ENCODE measurements around the gene PSTPIP2. TPM values are rescaled to one million over a fixed set of nuclear protein-coding genes. Genes with fewer than 3 reads are reported as not detected.

The PSTPIP2 gene
- total and polyA plus RNA-seq, 9 of the 15 experiments (the other 6 are each of a cell fraction or from before 2014, with no cell fraction given) = 14.0 to 45.7 (median 27.1) TPM

DNA sequence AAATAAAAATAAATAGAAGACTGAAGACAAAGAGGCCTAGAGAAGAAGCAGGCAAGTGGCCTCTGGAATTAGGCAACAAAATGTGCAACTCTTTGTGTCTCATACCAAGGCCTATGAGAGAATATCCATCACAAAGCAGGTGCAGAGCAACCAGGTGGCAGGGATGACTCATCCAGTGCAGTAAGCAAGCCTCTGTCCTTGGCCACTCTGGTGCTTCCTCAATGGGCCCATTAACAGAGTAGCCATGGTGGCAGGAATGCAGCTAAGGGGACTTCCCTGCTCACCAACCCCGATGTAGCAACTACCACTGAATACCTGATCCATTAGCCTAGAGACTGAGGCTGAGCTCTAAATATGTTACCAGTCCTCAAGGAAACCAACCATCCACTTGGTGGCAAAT lies 94.0 kb downstream of the PSTPIP2 start:
- FAIRE-seq = no peak
- DNase-seq (ENCODE audit: extremely low read depth in 1 of 4, low spot score in 3 of 4) = no peak
- no peak overlapping the region for H3K27ac ChIP-seq (ENCODE audit: extremely low read depth, low read depth, low read length)
- no peaks in the 10 kb centered on the region for H3K9me1 ChIP-seq (ENCODE audit: control insufficient read depth, insufficient read depth, low read length)
- no peak for ATAC-seq
- ChIA-PET POLR2A (no interaction called here), CTCF (ENCODE audit: low intra/inter-chr PET ratio) (no interaction called here)
- no peak overlapping the region for H2AFZ ChIP-seq (ENCODE audit: low read depth, low read length)
- no peaks in the 10 kb centered on the region for H3K79me2 ChIP-seq (ENCODE audit: control insufficient read depth, insufficient read depth, low read length)
- H3K4me2 ChIP-seq (ENCODE audit: insufficient read depth, low read length) = no peak overlapping the region
- intact Hi-C loops (cut with micrococcal nuclease) (no loop called here), in situ Hi-C loops (cut with MboI) (no loop called here)
- no peaks in the 10 kb centered on the region for H4K20me1 ChIP-seq (replicated peaks; ENCODE audit: control insufficient read depth, insufficient read depth, low read length)
- H3K9ac ChIP-seq (ENCODE audit: insufficient read depth in 1 of 2, low read depth in 2 of 2, low read length in 2 of 2) = no peak overlapping the region
- H3K4me1 ChIP-seq (replicated peaks in 1 of 2; ENCODE audit: control insufficient read depth in 2 of 2, insufficient read depth in 2 of 2, low read length in 2 of 2) = peaks cover 0 to 10% of the 10 kb centered on the region in 2 experiments; a peak in 3 of 5 replicates
- H3K27me3 ChIP-seq (ENCODE audit: control insufficient read depth in 2 of 2, insufficient read depth in 2 of 2, low read length in 2 of 2) = no peaks in the 10 kb centered on the region
- TF ChIP-seq RBM39 (optimal IDR thresholded peaks at IDR 0.05; ENCODE audit: low read depth, low read length) = no peak
- no peak for TF ChIP-seq STAT5A (IDR thresholded peaks at IDR 0.05; ENCODE audit: borderline replicate concordance, low read length)
- BruUV-seq (replicated peaks) = no TSS peak
- H3K36me3 ChIP-seq (ENCODE audit: control insufficient read depth, insufficient read depth, low read length) = no peaks in the 10 kb centered on the region
- no peaks in the 10 kb centered on the region for H3K9me3 ChIP-seq (replicated peaks; ENCODE audit: control insufficient read depth, insufficient read depth, low read depth, low read length)
- no peak overlapping the region for H3K4me3 ChIP-seq
- WGBS (ENCODE audit: insufficient coverage, low coverage, missing lambda C conversion rate) = 33% methylated on average over 1 of the region's 1 CpG

DNA sequence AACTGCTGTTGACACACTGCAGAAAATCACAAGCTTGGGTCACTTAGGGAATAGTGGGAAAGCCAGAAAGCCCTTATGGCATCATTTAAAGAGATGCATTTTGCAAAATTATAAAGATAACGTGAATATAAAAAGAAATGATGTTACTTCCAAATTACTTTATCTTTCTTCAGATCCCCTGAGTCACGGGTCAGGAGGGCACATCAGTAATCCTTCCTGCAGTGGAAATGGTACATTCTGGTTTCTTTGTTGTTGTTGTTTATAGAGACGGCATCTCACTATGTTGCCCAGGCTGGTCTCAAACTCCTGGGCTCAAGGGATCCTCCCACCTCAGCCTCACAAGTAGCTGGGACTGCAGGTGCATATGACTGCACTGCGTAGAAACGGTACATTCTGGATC lies 95.1 kb downstream of the PSTPIP2 start:
- Histone ChIP-seq H3K4me2 (ENCODE audit: insufficient read depth, low read length) (no peak overlapping the region), H4K20me1 (replicated peaks; ENCODE audit: control insufficient read depth, insufficient read depth, low read length) (no peaks in the 10 kb centered on the region), H3K27ac (ENCODE audit: extremely low read depth, low read depth, low read length) (no peak overlapping the region), H3K9me1 (ENCODE audit: control insufficient read depth, insufficient read depth, low read length) (no peaks in the 10 kb centered on the region), H3K36me3 (ENCODE audit: control insufficient read depth, insufficient read depth, low read length) (no peaks in the 10 kb centered on the region), H3K9ac (ENCODE audit: insufficient read depth in 1 of 2, low read depth in 2 of 2, low read length in 2 of 2) (no peak overlapping the region), H3K9me3 (replicated peaks; ENCODE audit: control insufficient read depth, insufficient read depth, low read depth, low read length) (no peaks in the 10 kb centered on the region), H2AFZ (ENCODE audit: low read depth, low read length) (no peak overlapping the region), H3K27me3 (ENCODE audit: control insufficient read depth in 2 of 2, insufficient read depth in 2 of 2, low read length in 2 of 2) (no peaks in the 10 kb centered on the region), H3K4me1 (replicated peaks in 1 of 2; ENCODE audit: control insufficient read depth in 2 of 2, insufficient read depth in 2 of 2, low read length in 2 of 2) (peaks cover 0 to 10% of the 10 kb centered on the region in 2 experiments; a peak in 3 of 5 replicates), H3K79me2 (ENCODE audit: control insufficient read depth, insufficient read depth, low read length) (no peaks in the 10 kb centered on the region), H3K4me3 (no peak overlapping the region)
- ATAC-seq = no peak
- WGBS (ENCODE audit: insufficient coverage, low coverage, missing lambda C conversion rate) = 45% methylated on average over 5 of the region's 5 CpGs
- POLR2A ChIA-PET = no interaction called here
- no TSS peak for BruUV-seq (replicated peaks)
- TF ChIP-seq LCOR (CRISPR knock-in tag; IDR thresholded peaks at IDR 0.05) (no peak), NFE2 (IDR thresholded peaks at IDR 0.05; ENCODE audit: low read depth) (peak; percentile 69), ARID2 (IDR thresholded peaks at IDR 0.05) (no peak), NR2C2 (CRISPR knock-in tag; IDR thresholded peaks at IDR 0.05) (no peak), NR2C2 (tag; IDR thresholded peaks at IDR 0.05) (no peak), FOSL1 (tag; conservative IDR thresholded peaks at IDR 0.05) (0 out of 2 replicates have a peak, but pooled peaks have one; percentile 21), BACH1 (tag; IDR thresholded peaks at IDR 0.05) (no peak), MBD2 (IDR thresholded peaks at IDR 0.05; ENCODE audit: borderline replicate concordance, low read depth) (no peak), CEBPB (tag; IDR thresholded peaks at IDR 0.05) (no peak), ZNF507 (tag; conservative IDR thresholded peaks at IDR 0.05) (no peak)
- TF ChIP-seq, protein P1, sequence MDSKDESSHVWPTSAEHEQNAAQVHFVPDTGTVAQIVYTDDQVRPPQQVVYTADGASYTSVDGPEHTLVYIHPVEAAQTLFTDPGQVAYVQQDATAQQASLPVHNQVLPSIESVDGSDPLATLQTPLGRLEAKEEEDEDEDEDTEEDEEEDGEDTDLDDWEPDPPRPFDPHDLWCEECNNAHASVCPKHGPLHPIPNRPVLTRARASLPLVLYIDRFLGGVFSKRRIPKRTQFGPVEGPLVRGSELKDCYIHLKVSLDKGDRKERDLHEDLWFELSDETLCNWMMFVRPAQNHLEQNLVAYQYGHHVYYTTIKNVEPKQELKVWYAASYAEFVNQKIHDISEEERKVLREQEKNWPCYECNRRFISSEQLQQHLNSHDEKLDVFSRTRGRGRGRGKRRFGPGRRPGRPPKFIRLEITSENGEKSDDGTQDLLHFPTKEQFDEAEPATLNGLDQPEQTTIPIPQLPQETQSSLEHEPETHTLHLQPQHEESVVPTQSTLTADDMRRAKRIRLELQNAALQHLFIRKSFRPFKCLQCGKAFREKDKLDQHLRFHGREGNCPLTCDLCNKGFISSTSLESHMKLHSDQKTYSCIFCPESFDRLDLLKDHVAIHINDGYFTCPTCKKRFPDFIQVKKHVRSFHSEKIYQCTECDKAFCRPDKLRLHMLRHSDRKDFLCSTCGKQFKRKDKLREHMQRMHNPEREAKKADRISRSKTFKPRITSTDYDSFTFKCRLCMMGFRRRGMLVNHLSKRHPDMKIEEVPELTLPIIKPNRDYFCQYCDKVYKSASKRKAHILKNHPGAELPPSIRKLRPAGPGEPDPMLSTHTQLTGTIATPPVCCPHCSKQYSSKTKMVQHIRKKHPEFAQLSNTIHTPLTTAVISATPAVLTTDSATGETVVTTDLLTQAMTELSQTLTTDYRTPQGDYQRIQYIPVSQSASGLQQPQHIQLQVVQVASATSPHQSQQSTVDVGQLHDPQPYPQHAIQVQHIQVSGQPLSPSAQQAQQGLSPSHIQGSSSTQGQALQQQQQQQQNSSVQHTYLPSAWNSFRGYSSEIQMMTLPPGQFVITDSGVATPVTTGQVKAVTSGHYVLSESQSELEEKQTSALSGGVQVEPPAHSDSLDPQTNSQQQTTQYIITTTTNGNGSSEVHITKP (IDR thresholded peaks at IDR 0.05; ENCODE audit: partially characterized antibody) = peak; percentile 78
- TF ChIP-seq, protein P2, sequence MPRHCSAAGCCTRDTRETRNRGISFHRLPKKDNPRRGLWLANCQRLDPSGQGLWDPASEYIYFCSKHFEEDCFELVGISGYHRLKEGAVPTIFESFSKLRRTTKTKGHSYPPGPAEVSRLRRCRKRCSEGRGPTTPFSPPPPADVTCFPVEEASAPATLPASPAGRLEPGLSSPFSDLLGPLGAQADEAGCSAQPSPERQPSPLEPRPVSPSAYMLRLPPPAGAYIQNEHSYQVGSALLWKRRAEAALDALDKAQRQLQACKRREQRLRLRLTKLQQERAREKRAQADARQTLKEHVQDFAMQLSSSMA (CRISPR knock-in tag; IDR thresholded peaks at IDR 0.05) = no peak
- in situ Hi-C loops (cut with MboI) (no loop called here), intact Hi-C loops (cut with micrococcal nuclease) (no loop called here)
- CTCF ChIA-PET (ENCODE audit: low intra/inter-chr PET ratio) = no interaction called here
- FAIRE-seq = no peak
- no peak for DNase-seq (ENCODE audit: extremely low read depth in 1 of 4, low spot score in 3 of 4)
